Central memory CD4-positive, alpha-beta T cell (primary cell): ENCODE data around the gene SOX11.

Experiments
- DNase-seq: peaks from one replicate; pipeline ENCODE4 v3.0.0; 2022

Gene SOX11

GRCh38 chr2:5725072-5725471 lies 32.9 kb downstream of the SOX11 start:
- DNase-seq, result no peak

- DNase-seq, result no peak
Observed at GRCh38 chr2:5725794-5726463, 33.7 kb downstream of the SOX11 start.

DNA sequence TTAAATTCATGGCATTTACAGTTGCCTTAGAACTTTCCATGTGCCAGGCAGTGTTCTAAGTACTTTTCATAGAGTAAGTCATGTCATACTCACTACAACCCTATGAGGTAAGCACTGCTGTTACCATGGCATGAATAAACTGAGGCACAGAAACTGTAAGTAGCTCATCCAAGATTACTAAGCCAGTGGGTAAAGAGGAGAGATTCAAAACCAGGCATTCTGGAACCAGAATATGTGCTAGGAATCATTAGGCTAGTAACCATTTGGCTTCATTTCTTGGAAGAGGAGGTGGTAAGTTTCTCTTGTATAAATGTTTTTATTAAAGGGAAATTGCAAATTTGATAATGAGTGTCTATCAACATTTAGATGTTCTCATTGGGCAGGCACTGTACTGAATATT lies 35.1 kb downstream of the SOX11 start:
- no peak for DNase-seq

GRCh38 chr2:5729416-5729815 lies 37.2 kb downstream of the SOX11 start:
- DNase-seq, result no peak

DNA sequence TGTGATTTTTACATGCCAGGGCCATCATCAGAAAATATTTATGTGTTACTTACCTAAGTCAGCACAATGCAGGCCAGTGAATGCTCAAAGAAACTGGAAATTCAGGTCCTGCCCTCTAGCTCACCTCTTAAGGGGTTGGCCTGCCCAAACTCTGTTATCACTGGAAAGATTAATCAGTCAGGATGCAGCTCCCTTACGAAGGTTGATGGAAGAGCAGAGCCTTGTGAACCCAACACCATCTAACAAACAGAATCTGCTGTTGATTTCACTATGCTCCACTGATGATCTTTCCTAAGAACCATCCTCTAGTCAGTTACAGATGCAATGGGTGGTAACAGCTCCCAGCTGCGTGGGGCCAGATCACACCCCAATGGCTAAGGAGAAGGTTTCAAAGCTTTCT lies 38.2 kb downstream of the SOX11 start:
- DNase-seq, result no peak

- DNase-seq, result no peak
Observed at GRCh38 chr2:5734859-5735520, 42.8 kb downstream of the SOX11 start.

GRCh38 chr2:5735521-5735861 lies 43.3 kb downstream of the SOX11 start:
- no peak for DNase-seq

GRCh38 chr2:5736050-5736449 lies 43.9 kb downstream of the SOX11 start:
- no peak for DNase-seq

DNA sequence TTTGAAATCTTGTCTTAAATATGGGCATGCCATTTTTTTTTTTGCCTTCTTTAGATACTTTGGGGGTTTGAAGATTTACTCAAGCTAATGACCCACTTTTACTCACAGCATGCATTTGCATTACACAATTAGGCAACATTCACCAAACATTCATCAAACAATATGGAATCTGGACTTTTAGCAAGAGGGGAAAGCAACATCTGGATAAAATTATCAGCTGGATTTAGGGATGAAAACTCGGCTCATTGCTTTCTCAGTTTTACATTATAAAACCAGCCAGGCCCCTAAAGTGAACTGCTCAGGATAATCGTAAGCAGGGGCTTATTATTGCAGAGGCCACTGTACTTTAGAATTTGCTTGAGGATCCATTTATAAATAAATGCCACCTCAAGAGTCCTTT lies 44.7 kb downstream of the SOX11 start:
- no peak for DNase-seq

- DNase-seq, result no peak
Observed at GRCh38 chr2:5740053-5740452, 47.9 kb downstream of the SOX11 start.

- no peak for DNase-seq
Observed at GRCh38 chr2:5740817-5741216, 48.6 kb downstream of the SOX11 start.

- no peak for DNase-seq
Observed at GRCh38 chr2:5741242-5741641, 49.1 kb downstream of the SOX11 start.

- DNase-seq, result no peak
Observed at GRCh38 chr2:5742126-5742525, 49.9 kb downstream of the SOX11 start.

GRCh38 chr2:5748391-5748790 lies 56.2 kb downstream of the SOX11 start:
- DNase-seq, result no peak

DNA sequence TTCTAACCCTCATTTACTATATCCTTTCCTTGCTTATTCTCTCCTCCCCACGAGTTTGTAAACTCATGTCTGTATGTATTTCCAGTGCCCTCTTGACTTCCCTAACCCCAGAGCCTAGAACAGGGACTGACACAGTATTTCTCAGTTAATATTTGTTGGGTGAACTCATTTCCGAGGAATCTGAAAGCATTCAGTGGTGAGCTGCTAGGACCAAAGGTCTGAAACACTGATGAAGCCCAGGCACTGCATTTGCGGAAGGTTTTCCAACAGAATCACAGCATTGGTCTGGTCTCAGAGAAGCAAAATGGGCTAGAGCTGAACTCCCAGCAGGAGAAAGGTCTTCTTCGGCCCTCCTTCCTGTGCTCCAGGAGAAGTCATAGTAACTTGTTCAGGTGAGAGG lies 56.8 kb downstream of the SOX11 start:
- DNase-seq, result no peak

GRCh38 chr2:5749347-5749746 lies 57.2 kb downstream of the SOX11 start:
- DNase-seq, result no peak
